Measurements from ENCODE around the gene GNB1. TPM values are rescaled to one million over a fixed set of nuclear protein-coding genes. Genes with fewer than 3 reads are reported as not detected.

The GNB1 gene
- total RNA-seq, 4 donors from 2014 or later: 54.3 to 102 (median 74.7) TPM

- Histone ChIP-seq H3K27ac (no peak overlapping the region), H3K4me1 (peaks cover 23 to 94% (median 54%) of the 10 kb centered on the region in 3 donors), H3K36me3 (peaks cover 0 to 23% (median 0%) of the 10 kb centered on the region in 3 donors), H3K27me3 (no peaks in the 10 kb centered on the region), H3K9me3 (no peaks in the 10 kb centered on the region), H3K4me3 (no peak overlapping the region)
- TF ChIP-seq POLR2A (IDR thresholded peaks at IDR 0.05): no peak
- TF ChIP-seq, protein P1, sequence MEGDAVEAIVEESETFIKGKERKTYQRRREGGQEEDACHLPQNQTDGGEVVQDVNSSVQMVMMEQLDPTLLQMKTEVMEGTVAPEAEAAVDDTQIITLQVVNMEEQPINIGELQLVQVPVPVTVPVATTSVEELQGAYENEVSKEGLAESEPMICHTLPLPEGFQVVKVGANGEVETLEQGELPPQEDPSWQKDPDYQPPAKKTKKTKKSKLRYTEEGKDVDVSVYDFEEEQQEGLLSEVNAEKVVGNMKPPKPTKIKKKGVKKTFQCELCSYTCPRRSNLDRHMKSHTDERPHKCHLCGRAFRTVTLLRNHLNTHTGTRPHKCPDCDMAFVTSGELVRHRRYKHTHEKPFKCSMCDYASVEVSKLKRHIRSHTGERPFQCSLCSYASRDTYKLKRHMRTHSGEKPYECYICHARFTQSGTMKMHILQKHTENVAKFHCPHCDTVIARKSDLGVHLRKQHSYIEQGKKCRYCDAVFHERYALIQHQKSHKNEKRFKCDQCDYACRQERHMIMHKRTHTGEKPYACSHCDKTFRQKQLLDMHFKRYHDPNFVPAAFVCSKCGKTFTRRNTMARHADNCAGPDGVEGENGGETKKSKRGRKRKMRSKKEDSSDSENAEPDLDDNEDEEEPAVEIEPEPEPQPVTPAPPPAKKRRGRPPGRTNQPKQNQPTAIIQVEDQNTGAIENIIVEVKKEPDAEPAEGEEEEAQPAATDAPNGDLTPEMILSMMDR (IDR thresholded peaks at IDR 0.05): no peak
- DNase-seq: no peak
- intact Hi-C loops (cut with DNase I): no loop called here
- 41 to 46% methylated on average over 4 of the region's 4 CpGs for WGBS, 2 donors
Measured at GRCh38 chr1:1883092-1883873, 7.6 kb downstream of the GNB1 start.

DNA sequence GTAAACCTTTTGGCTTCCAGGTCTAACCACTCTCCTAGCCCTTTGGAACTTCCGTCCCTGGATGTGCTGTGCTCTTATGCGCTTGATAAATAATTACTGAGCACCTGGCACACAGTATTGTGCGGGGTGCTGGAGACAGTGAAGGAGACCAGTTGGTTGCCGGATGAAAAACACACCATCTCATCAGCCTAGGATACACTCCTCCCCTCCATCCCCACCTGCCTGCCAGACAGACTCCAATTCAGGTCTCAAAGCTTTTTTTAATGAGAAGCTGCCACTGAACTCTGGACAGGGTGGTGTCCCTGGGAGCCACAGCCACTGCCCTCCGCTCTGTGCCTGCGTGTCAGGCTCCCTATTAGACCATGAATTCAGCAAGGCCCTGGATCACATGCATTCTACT is 9.2 kb downstream of the GNB1 start:
- Histone ChIP-seq H3K9me3 (no peaks in the 10 kb centered on the region), H3K4me1 (peaks cover 21 to 94% (median 40%) of the 10 kb centered on the region in 3 donors), H3K27me3 (no peaks in the 10 kb centered on the region), H3K36me3 (peaks cover 0 to 25% (median 0%) of the 10 kb centered on the region in 3 donors), H3K27ac (no peak overlapping the region), H3K4me3 (no peak overlapping the region)
- TF ChIP-seq POLR2A (IDR thresholded peaks at IDR 0.05): no peak
- TF ChIP-seq, protein P1 (IDR thresholded peaks at IDR 0.05): no peak
- WGBS, 2 donors: 74 to 93% methylated on average over 4 to 6 of the region's 6 CpGs
- intact Hi-C loops (cut with DNase I): no loop called here
- DNase-seq: no peak

- DNase-seq: no peak
- H3K4me3 ChIP-seq: no peak overlapping the region
- TF ChIP-seq, protein P1 (IDR thresholded peaks at IDR 0.05): no peak
- TF ChIP-seq POLR2A (IDR thresholded peaks at IDR 0.05): no peak
- H3K9me3 ChIP-seq: no peaks in the 10 kb centered on the region
- intact Hi-C loops (cut with DNase I): no loop called here
- peaks cover 21 to 94% (median 39%) of the 10 kb centered on the region in 3 donors for H3K4me1 ChIP-seq
- WGBS, 2 donors: 67 to 74% methylated on average over 10 to 12 of the region's 13 CpGs
- no peaks in the 10 kb centered on the region for H3K27me3 ChIP-seq
- no peak overlapping the region for H3K27ac ChIP-seq
- H3K36me3 ChIP-seq: peaks cover 0 to 35% (median 0%) of the 10 kb centered on the region in 3 donors
Measured at GRCh38 chr1:1880617-1881312, 10.1 kb downstream of the GNB1 start.

DNA sequence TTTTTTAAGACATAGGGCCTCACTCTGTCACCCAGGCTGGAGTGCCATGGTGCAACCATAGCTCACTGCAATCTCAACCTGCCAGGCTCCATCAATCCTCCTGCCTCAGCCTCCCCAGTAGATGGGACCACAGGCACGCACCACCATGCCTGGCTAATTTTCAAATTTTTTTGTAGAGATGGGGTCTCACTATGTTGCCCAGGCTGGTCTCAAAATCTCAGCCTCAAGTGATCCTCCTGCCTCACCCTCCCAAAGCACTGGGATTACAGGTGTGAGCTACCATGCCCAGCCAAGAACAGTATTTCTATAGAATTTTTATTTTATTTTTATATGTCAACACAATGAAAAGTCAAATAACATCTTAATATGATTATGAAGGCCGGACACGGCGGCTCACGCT is 10.9 kb downstream of the GNB1 start:
- TF ChIP-seq POLR2A (IDR thresholded peaks at IDR 0.05): no peak
- TF ChIP-seq, protein P1 (IDR thresholded peaks at IDR 0.05): no peak
- Histone ChIP-seq H3K4me3 (no peak overlapping the region), H3K36me3 (peaks cover 0 to 41% (median 4%) of the 10 kb centered on the region in 3 donors), H3K27me3 (no peaks in the 10 kb centered on the region), H3K27ac (no peak overlapping the region), H3K9me3 (no peaks in the 10 kb centered on the region), H3K4me1 (peaks cover 21 to 97% (median 38%) of the 10 kb centered on the region in 3 donors)
- DNase-seq: no peak
- 95 to 100% methylated on average over 5 of the region's 5 CpGs for WGBS, 2 donors
- intact Hi-C loops (cut with DNase I): no loop called here

- no peaks in the 10 kb centered on the region for H3K9me3 ChIP-seq
- no peak overlapping the region for H3K27ac ChIP-seq
- no peak for DNase-seq
- intact Hi-C loops (cut with DNase I): no loop called here
- no peak overlapping the region for H3K4me3 ChIP-seq
- H3K27me3 ChIP-seq: no peaks in the 10 kb centered on the region
- 65 to 76% methylated on average over 3 to 5 of the region's 5 CpGs for WGBS, 2 donors
- H3K4me1 ChIP-seq: peaks cover 32 to 99% (median 39%) of the 10 kb centered on the region in 3 donors
- peaks cover 0 to 50% (median 11%) of the 10 kb centered on the region in 3 donors for H3K36me3 ChIP-seq
- TF ChIP-seq, protein P1 (IDR thresholded peaks at IDR 0.05): no peak
- TF ChIP-seq POLR2A (IDR thresholded peaks at IDR 0.05): no peak
Measured at GRCh38 chr1:1877865-1878436, 12.9 kb downstream of the GNB1 start.
